Neural cell (in vitro differentiated cells): Measurements from ENCODE around the gene PDE9A. TPM values are rescaled to one million over a fixed set of nuclear protein-coding genes. Genes with fewer than 3 reads are reported as not detected.

Experiments used
- H2AFZ ChIP-seq: fragments of 200-600, 300-800 bp; sonication (generic), shearing (Covaris generic); 2 replicates; pipeline ENCODE4 v1.6.0; 2014; ENCODE audit warnings: low read depth, mild to moderate bottlenecking, antibody characterized with exemption, low read length, moderate library complexity
- H3F3A ChIP-seq: fragments of 200-600 bp; shearing (Covaris generic); 2 replicates; pipeline ENCODE4 v1.6.1; 2016; ENCODE audit warnings: mild to moderate bottlenecking, moderate library complexity, mixed read lengths, antibody characterized with exemption, low read length; ENCODE audit not compliant: insufficient read depth, poor library complexity, severe bottlenecking
- H3K27ac ChIP-seq: fragments of 200-600, 300-800 bp; sonication (generic), shearing (Covaris generic); 2 replicates; pipeline ENCODE4 v1.5.1; 2014; ENCODE audit warnings: mild to moderate bottlenecking, low read length, moderate library complexity
- H3K27me3 ChIP-seq: fragments of 300-800, 200-600 bp; sonication (generic), shearing (Covaris generic); 2 replicates; pipeline ENCODE4 v1.6.0; 2014; ENCODE audit warnings: mild to moderate bottlenecking, low read depth, low read length, moderate library complexity; ENCODE audit not compliant: insufficient read depth
- H3K36me3 ChIP-seq: fragments of 300-800, 200-600 bp; sonication (generic), shearing (Covaris generic); 2 replicates; pipeline ENCODE4 v1.5.1; 2014; ENCODE audit warnings: mild to moderate bottlenecking, antibody characterized with exemption, low read length, moderate library complexity; ENCODE audit not compliant: insufficient read depth
- H3K4me2 ChIP-seq: fragments of 300-800, 200-600 bp; sonication (generic), shearing (Covaris generic); 2 replicates; pipeline ENCODE4 v1.6.0; 2014; ENCODE audit warnings: mild to moderate bottlenecking, low read length
- H3K4me3 ChIP-seq: fragments of 300-800, 200-600 bp; sonication (generic), shearing (Covaris generic); 2 replicates; pipeline ENCODE4 v1.5.1; 2014; ENCODE audit warnings: mild to moderate bottlenecking, low read length, moderate library complexity
- H3K79me2 ChIP-seq: fragments of 200-600 bp; shearing (Covaris generic); replicated peaks from 2 replicates; pipeline ENCODE4 v1.6.0; 2014; ENCODE audit warnings: mild to moderate bottlenecking, low read length, moderate library complexity; ENCODE audit not compliant: insufficient read depth
- H3K9ac ChIP-seq: fragments of 300-800, 200-600 bp; sonication (generic), shearing (Covaris generic); 2 replicates; pipeline ENCODE4 v1.6.1; 2016; ENCODE audit warnings: mild to moderate bottlenecking, low read length, mixed read lengths
- H3K9me2 ChIP-seq: fragments of 200-600 bp; shearing (Covaris generic); 2 replicates; pipeline ENCODE4 v1.6.1; 2016; ENCODE audit warnings: mild to moderate bottlenecking, low read length, mixed read lengths; ENCODE audit not compliant: insufficient read depth
- H3K9me3 ChIP-seq: fragments of 200-600, 300-800 bp; sonication (generic), shearing (Covaris generic); 2 replicates; pipeline ENCODE4 v1.6.1; 2016; ENCODE audit warnings: mild to moderate bottlenecking, mixed run types, low read length, moderate library complexity, mixed read lengths
- H4K20me1 ChIP-seq: fragments of 200-600 bp; shearing (Covaris generic); 2 replicates; pipeline ENCODE4 v1.6.1; 2016; ENCODE audit warnings: mild to moderate bottlenecking, mixed run types; ENCODE audit not compliant: insufficient read depth
- CTCF ChIP-seq: fragments of 450-650 bp; IDR thresholded peaks from 2 replicates; pipeline ENCODE4 v1.5.1; 2014; ENCODE audit warnings: antibody characterized with exemption, mild to moderate bottlenecking, moderate library complexity; ENCODE audit not compliant: poor library complexity, severe bottlenecking
- EP300 ChIP-seq: fragments of 450-650 bp; conservative IDR thresholded peaks from 2 replicates; pipeline ENCODE4 v1.6.1; 2014; ENCODE audit warnings: antibody characterized with exemption, mild to moderate bottlenecking, moderate library complexity; ENCODE audit not compliant: poor library complexity, severe bottlenecking
- EZH2 ChIP-seq: fragments of 200-600, 300-800 bp; shearing (Covaris generic), sonication (generic); IDR thresholded peaks from 2 replicates; pipeline ENCODE4 v1.6.1; 2014; ENCODE audit warnings: antibody characterized with exemption, low read length, borderline replicate concordance, mild to moderate bottlenecking; ENCODE audit not compliant: insufficient read depth, poor library complexity, severe bottlenecking
- MXI1 ChIP-seq: fragments of 450-650 bp; conservative IDR thresholded peaks from 2 replicates; pipeline ENCODE4 v1.6.1; 2014; ENCODE audit warnings: antibody characterized with exemption, mild to moderate bottlenecking; ENCODE audit not compliant: poor library complexity, severe bottlenecking
- POLR2AphosphoS5 ChIP-seq: IDR thresholded peaks from 2 replicates; pipeline ENCODE4 v1.6.1; 2012
- RAD21 ChIP-seq: fragments of 450-650 bp; conservative IDR thresholded peaks from 2 replicates; pipeline ENCODE4 v1.6.1; 2014; ENCODE audit warnings: antibody characterized with exemption, mild to moderate bottlenecking, moderate library complexity
- REST ChIP-seq: IDR thresholded peaks from 2 replicates; pipeline ENCODE4 v1.6.1; 2012; ENCODE audit warnings: borderline replicate concordance
- SMC3 ChIP-seq: fragments of 450-650 bp; conservative IDR thresholded peaks from 2 replicates; pipeline ENCODE4 v1.6.1; 2014; ENCODE audit warnings: antibody characterized with exemption, mild to moderate bottlenecking, moderate library complexity; ENCODE audit not compliant: poor library complexity
- TAF1 ChIP-seq: IDR thresholded peaks from 2 replicates; pipeline ENCODE4 v1.6.1; 2012; ENCODE audit warnings: low read depth
- polyA plus RNA-seq: library from polyadenylated mRNA; depleted of rRNA; stranded (reverse); fragments of >200 nt; gene quantifications from 2 replicates; pipeline ENCODE4 v1.2.3, GENCODE V29; 2014

PDE9A gene
- polyA plus RNA-seq, 1 donor from 2014 or later, result 32.2 TPM

GRCh38 chr21:42650033-42650370, 3.4 kb upstream of the PDE9A start:
- Histone ChIP-seq H3K36me3 (no peaks in the 10 kb centered on the region), H3K9me3 (no peaks in the 10 kb centered on the region), H3K79me2 (peaks cover 9% of the 10 kb centered on the region), H3K9ac (no peak overlapping the region), H3K9me2 (no peaks in the 10 kb centered on the region), H3K4me3 (no peak overlapping the region), H3F3A (no peaks in the 10 kb centered on the region), H2AFZ (no peak overlapping the region), H3K27ac (no peak overlapping the region), H4K20me1 (no peaks in the 10 kb centered on the region), H3K27me3 (no peaks in the 10 kb centered on the region), H3K4me2 (no peak overlapping the region)
- TF ChIP-seq RAD21 (no peak), REST (no peak), TAF1 (no peak), SMC3 (no peak), MXI1 (no peak), POLR2AphosphoS5 (no peak), CTCF (no peak), EZH2 (no peak), EP300 (no peak)

- no peak overlapping the region for H3K27ac ChIP-seq
- H3K9me3 ChIP-seq, result no peaks in the 10 kb centered on the region
- H2AFZ ChIP-seq, result no peak overlapping the region
- H3K79me2 ChIP-seq, result peaks cover 17% of the 10 kb centered on the region
- H3F3A ChIP-seq, result no peaks in the 10 kb centered on the region
- TF ChIP-seq EP300, result no peak
- TF ChIP-seq MXI1, result no peak
- no peak for TF ChIP-seq SMC3
- TF ChIP-seq CTCF, result no peak
- no peak for TF ChIP-seq EZH2
- TF ChIP-seq POLR2AphosphoS5, result no peak
- TF ChIP-seq TAF1, result no peak
- no peak for TF ChIP-seq REST
- no peak for TF ChIP-seq RAD21
- H3K9me2 ChIP-seq, result no peaks in the 10 kb centered on the region
- no peak overlapping the region for H3K4me3 ChIP-seq
- no peak overlapping the region for H3K4me2 ChIP-seq
- H4K20me1 ChIP-seq, result no peaks in the 10 kb centered on the region
- no peak overlapping the region for H3K9ac ChIP-seq
- no peaks in the 10 kb centered on the region for H3K36me3 ChIP-seq
- H3K27me3 ChIP-seq, result no peaks in the 10 kb centered on the region
Measured at GRCh38 chr21:42650441-42651421, 2.7 kb upstream of the PDE9A start.
